GM15510 (cell line): Measurements from ENCODE around the gene SGCG.

ENCODE experiments used
- POLR2A ChIP-seq: IDR thresholded peaks from 3 replicates; pipeline ENCODE4 v1.6.1; 2011; ENCODE audit warnings: borderline replicate concordance; ENCODE audit not compliant: insufficient read length; ENCODE audit errors: extremely low read depth

Gene SGCG

DNA sequence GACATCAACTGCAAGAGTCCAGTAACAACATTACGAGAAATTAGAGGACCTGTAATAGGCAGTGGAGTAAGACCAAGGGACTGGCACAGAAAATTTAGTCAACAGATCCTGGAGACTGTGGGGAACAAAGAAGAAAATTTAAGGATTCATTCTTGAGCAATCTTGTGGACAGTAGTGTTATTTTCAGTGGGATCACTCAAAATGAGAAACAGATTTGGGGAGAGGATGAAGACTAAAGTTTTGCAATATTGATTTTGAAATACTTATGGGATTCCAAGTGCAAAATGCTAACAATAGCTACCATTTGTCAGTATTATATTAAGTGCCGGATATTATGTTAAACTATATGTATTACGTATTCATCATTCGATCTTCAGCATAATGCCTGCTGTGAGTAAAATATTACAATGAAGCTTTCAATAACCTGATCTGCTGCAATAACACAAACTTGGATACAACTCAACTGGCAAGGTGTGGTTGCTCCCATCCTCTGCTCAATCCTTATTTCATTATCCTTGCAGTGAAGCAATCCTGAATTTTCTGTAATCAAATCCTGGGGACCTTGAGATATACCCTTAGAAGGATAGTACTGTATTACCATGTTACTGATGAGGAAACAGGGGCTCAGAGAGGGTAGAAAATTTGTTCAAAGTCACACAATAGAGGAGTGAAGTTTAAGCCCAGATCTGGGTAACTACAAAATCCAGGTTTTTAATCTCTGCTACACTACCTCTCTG is 168.6 kb downstream of the SGCG start:
- TF ChIP-seq POLR2A, result no peak

DNA sequence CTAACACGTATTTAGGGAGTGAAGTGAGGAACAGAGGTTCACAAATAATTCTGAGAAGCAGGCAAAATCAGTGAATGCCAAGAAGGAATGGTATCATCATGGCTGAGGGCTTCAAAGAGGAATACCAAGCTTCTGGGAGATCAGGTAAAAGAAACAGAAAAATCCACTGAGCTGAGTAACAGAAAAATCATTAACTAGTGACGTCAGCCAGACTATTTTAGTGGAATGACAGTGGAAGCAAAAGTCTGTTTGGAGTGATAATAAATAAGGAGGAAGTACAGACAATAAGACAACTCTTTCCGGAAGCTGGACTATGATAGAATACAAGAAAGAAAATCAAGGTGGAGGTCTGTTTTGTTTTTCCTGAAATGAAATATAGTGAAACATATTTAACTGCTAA is 169.2 kb downstream of the SGCG start:
- TF ChIP-seq POLR2A, result no peak

DNA sequence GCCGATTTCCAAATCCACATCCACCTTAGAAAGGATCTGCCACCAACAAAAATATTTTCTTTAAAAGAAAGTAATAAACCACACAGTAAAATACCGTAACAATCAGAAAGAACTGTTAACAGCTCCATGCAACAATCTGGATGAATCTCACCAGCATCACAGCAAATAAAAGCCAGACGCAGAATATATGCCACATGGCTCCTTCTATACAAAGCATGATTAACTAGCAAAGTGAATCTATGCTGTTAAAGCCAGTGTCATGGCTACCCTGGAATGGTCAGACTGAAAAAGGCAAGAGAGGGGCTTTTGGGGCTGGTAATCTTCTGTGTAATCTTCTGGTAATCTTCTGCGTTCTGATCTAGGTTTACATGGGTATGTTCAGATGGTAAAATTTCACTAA is 171.4 kb downstream of the SGCG start:
- no peak for TF ChIP-seq POLR2A

DNA sequence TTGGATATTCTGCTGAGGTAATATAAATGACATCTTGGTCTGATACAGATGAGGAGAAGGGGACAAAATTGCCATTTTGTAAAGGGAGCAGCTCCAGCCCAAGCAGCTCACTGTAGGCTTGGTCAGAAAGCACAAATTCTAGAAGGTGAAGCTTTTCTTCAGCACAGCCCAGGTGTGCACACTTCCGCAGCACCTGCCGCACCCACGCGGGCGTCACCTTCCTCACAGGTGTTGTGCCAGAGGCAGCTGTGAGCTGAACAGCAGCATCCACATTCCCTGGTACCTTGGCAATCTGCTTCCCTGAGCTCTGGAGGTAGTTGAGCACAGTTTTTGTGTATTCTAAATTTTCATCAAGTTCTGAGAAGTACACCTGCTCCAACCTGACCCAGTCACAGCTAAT is 173.7 kb downstream of the SGCG start:
- no peak for TF ChIP-seq POLR2A

DNA sequence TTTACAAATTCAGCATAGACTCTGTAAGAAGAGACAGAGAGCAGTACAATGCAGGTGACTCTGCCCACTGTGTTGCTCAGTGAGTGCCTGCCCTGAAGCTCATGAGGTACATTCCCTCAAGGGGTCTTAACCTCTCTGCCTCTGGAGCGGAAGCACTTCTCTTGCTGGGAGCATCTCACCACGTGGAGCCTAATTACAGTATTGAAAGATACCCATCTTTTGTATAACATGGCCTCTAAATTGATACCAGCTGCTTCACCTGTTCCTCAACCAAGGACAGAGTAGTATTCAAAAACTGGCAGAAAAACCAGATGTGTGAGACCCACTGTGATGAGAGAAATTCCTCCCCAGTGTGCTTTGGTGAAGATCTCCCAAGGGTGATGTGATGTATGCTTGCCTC is 175.6 kb downstream of the SGCG start:
- TF ChIP-seq POLR2A, result no peak

DNA sequence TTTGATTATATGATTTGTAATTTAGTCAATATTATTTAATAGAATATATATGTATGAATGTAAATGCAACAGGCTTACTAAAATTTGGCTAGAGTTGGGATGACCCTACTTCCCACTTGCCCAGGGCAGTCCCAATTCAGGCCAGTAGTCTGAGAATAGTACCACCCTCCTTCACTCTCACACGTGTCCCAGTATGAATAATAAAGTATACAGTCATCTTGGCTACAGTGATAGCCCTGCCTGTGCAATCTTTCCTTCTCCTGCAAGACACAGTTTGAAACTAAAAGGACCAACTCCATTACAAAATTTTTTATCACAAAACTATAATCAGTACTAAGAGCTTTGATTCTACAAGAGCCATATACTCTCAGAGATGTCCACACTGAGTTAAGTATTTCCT is 176.6 kb downstream of the SGCG start:
- TF ChIP-seq POLR2A, result no peak

DNA sequence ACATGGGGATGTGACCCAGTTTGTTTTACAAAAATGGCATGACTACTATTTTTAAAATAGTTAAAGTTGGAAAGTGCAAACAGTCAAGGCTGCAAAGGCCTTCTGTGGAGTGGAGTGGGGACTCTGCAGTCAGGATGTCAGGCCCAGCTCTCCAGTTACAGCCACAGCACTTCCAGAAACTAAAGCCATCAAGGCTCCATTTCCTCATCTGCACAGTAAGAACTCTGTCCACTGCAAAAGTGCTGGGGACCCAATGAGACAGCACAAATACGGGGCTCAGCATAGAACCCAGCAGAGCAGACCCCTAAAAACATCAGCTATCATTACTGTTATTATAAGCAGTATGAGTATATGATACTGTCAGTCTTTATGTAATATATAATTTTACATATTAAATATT is 179.1 kb downstream of the SGCG start:
- TF ChIP-seq POLR2A, result no peak

DNA sequence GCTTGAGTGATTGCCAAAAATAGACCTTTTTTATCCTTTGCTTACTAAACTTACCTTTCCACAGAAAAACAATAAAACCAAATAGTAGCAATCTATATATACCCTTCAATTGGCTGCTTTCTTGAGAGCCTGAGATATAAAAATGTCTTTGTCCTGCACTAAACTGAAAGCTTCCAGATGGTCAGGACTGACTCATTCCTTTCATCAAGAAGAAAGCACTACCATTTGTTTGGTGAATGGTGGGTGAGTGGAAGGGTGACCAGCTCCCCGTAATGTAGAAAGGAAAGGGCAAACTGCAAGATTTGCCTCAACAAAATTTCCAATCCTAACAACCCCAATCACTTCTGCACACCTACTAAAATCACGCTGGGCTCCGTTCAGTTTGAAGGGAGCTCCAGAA is 184.9 kb downstream of the SGCG start:
- TF ChIP-seq POLR2A, result no peak

DNA sequence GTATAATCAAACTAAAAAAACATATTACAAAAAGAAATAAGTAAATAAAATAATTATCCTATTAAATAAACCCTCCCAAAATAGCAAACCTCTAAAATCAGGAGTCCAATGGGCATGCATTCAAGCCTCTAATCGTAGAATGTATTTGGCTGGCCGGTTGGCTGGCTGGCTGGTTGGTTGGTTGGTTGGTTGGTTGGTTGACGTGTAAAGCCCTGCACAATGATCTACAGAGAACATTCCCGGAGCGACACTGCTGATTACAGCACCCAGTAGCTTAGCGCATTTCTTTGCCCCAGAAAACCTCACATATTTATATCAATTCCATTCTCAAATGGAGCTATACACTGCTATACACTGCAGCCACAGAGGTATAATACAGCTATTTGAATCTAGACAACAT is 187.1 kb downstream of the SGCG start:
- no peak for TF ChIP-seq POLR2A

DNA sequence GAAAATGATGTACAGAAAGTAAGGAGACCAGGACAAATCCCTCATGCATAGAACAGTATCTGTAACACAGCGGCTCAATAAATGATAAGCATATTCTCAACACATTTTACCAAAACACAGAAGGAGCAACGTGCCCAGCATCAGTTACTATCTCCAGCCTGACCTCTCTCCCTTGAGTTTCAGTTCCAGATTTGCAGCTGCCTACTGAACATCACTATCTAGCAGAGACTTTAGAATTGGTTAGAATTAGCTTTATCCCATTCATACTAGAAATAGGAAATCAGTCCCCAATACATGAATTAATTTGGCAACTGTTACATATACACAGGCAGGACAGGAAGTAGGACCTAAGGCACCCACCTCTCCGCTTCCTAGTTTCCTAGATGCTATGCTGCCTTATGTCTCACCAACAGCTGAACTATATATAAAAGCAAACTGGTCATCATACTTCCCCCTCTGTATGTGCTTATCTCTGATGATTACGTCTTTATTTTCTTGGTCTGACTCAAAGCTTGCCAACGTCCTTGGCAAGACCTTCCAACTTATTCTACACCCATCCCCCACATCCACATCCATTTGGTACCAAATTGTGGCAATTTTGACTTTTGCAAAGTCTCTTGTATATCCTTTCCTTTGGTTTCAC is 191.6 kb downstream of the SGCG start:
- TF ChIP-seq POLR2A, result no peak
